Fibroblast of lung (primary cell): Measurements from ENCODE around the gene GFOD2.

ENCODE experiments used
- EZH2 ChIP-seq: IDR thresholded peaks from 2 replicates; pipeline ENCODE4 v1.5.1; 2012; ENCODE audit warnings: low read length, control low read depth, mild to moderate bottlenecking; ENCODE audit errors: missing control alignments
- TF ChIP-seq, protein P1 (sequence below), 2 donors: IDR thresholded peaks in 1 of 2; conservative IDR thresholded peaks in 1 of 2; 1 replicate in 1 of 2; 2 replicates in 1 of 2; pipeline ENCODE4 v1.5.1; 2011 to 2012; ENCODE audit warnings: low read length in 2 of 2, control low read depth in 1 of 2, inconsistent platforms in 1 of 2, low read depth in 1 of 2, mild to moderate bottlenecking in 1 of 2

DNA sequence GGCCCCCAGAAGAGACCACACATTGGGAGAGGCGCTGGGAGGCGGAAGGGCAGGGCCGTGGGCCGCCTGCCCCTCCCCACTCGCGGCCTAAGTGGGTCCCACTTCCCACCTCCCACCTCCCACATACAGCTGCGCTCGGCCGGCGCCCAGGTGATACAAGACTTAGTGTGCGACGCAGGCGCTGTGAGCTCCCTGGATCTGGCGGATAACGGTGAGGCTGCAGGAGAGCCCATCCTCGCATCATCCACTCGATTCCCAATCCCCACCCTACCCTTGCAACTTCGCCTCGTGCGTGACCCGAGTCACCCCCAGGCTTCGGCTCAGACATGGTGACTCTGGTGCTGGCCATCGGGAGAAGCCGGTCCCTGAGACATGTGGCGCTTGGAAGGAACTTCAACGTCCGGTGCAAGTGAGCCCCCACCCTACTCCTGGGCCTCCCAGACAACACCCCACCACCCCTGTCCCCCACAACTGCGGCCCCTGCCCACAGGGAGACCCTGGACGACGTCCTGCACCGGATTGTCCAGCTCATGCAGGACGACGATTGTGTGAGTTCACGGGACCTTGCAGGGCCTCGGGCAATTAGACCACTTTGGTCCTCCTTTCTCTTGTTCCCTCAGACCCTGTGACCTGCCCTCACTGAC lies 70.2 kb downstream of the GFOD2 start:
- TF ChIP-seq, protein P1, sequence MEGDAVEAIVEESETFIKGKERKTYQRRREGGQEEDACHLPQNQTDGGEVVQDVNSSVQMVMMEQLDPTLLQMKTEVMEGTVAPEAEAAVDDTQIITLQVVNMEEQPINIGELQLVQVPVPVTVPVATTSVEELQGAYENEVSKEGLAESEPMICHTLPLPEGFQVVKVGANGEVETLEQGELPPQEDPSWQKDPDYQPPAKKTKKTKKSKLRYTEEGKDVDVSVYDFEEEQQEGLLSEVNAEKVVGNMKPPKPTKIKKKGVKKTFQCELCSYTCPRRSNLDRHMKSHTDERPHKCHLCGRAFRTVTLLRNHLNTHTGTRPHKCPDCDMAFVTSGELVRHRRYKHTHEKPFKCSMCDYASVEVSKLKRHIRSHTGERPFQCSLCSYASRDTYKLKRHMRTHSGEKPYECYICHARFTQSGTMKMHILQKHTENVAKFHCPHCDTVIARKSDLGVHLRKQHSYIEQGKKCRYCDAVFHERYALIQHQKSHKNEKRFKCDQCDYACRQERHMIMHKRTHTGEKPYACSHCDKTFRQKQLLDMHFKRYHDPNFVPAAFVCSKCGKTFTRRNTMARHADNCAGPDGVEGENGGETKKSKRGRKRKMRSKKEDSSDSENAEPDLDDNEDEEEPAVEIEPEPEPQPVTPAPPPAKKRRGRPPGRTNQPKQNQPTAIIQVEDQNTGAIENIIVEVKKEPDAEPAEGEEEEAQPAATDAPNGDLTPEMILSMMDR (conservative IDR thresholded peaks at IDR 0.05 in 1 of 2, IDR thresholded peaks at IDR 0.05 in 1 of 2; ENCODE audit: low read depth in 1 of 2, low read length in 2 of 2) = no peak
- peak; percentile 78 for TF ChIP-seq EZH2
